HepG2 (cell line): ENCODE measurements around the gene LRRC3C. TPM values are rescaled to one million over a fixed set of nuclear protein-coding genes. Genes with fewer than 3 reads are reported as not detected.
A peak's percentile ranks its signal among the peaks of the same experiment; 100 is the strongest.

Source experiments
- AHR ChIP-seq: IDR thresholded peaks from 2 replicates; pipeline ENCODE4 v1.6.1; 2018; ENCODE audit warnings: missing genetic modification reagents, missing compliant biosample characterization
- FOXM1 ChIP-seq: sonication (generic); formaldehyde crosslinking; IDR thresholded peaks from 2 replicates; pipeline ENCODE4 v1.5.0; 2020; ENCODE audit warnings: missing genetic modification reagents
- GLI4 ChIP-seq: sonication (generic); formaldehyde crosslinking; IDR thresholded peaks from 2 replicates; pipeline ENCODE4 v1.5.1; 2020; ENCODE audit warnings: missing genetic modification reagents, mild to moderate bottlenecking, moderate library complexity, borderline replicate concordance
- HNF4G ChIP-seq, 2 experiments: sonication (generic) in 1 of 2; formaldehyde crosslinking in 1 of 2; IDR thresholded peaks; 2 replicates each; pipeline versions ENCODE4 v1.4.0 to v1.6.1; 2011 to 2020; ENCODE audit warnings: borderline replicate concordance in 2 of 2, low read depth in 2 of 2, mild to moderate bottlenecking in 2 of 2, low read length in 1 of 2, missing genetic modification reagents in 1 of 2, moderate library complexity in 1 of 2
- KDM5B ChIP-seq: sonication (generic); formaldehyde crosslinking; IDR thresholded peaks from 2 replicates; pipeline ENCODE4 v1.4.0; 2020; ENCODE audit warnings: missing genetic modification reagents, mild to moderate bottlenecking, borderline replicate concordance
- MXI1 ChIP-seq: IDR thresholded peaks from 3 replicates; pipeline ENCODE4 v1.6.1; 2012; ENCODE audit warnings: low read depth, low read length, inconsistent platforms, borderline replicate concordance
- NCOA5 ChIP-seq: sonication (generic); formaldehyde crosslinking; IDR thresholded peaks from 2 replicates; pipeline ENCODE4 v1.4.0; 2020; ENCODE audit warnings: missing genetic modification reagents
- NFE2 ChIP-seq: sonication (generic); formaldehyde crosslinking; IDR thresholded peaks from 2 replicates; pipeline ENCODE4 v1.4.0; 2020; ENCODE audit warnings: missing genetic modification reagents
- PCBP1 ChIP-seq: fragments of 200-400 bp; formaldehyde crosslinking; IDR thresholded peaks from 2 replicates; pipeline ENCODE4 v1.6.1; 2017; ENCODE audit warnings: mild to moderate bottlenecking, low read depth, low read length, borderline replicate concordance
- PHF8 ChIP-seq: sonication (generic); formaldehyde crosslinking; IDR thresholded peaks from 2 replicates; pipeline ENCODE4 v1.5.0; 2020; ENCODE audit warnings: missing genetic modification reagents
- RXRB ChIP-seq: IDR thresholded peaks from 2 replicates; pipeline ENCODE4 v1.6.1; 2016; ENCODE audit warnings: borderline replicate concordance, missing genetic modification reagents, missing compliant biosample characterization
- SNRNP70 ChIP-seq: fragments of 200-400 bp; formaldehyde crosslinking; IDR thresholded peaks from 2 replicates; pipeline ENCODE4 v1.6.1; 2017; ENCODE audit warnings: mild to moderate bottlenecking, low read depth, low read length, moderate library complexity
- TCF7L2 ChIP-seq: IDR thresholded peaks from 2 replicates; pipeline ENCODE4 v1.6.1; 2011; ENCODE audit warnings: mild to moderate bottlenecking, low read depth, low read length, moderate library complexity
- TEAD3 ChIP-seq: optimal IDR thresholded peaks from 2 replicates; pipeline ENCODE3; 2016; ENCODE audit warnings: borderline replicate concordance
- TIGD3 ChIP-seq: sonication (generic); formaldehyde crosslinking; IDR thresholded peaks from 2 replicates; pipeline ENCODE4 v1.5.1; 2020; ENCODE audit warnings: mild to moderate bottlenecking, missing genetic modification reagents, borderline replicate concordance
- ZNF253 ChIP-seq: sonication (generic); formaldehyde crosslinking; IDR thresholded peaks from 2 replicates; pipeline ENCODE4 v1.8.0; 2022; ENCODE audit warnings: mild to moderate bottlenecking, missing genetic modification reagents, borderline replicate concordance
- ZNF841 ChIP-seq: sonication (generic); formaldehyde crosslinking; IDR thresholded peaks from 2 replicates; pipeline ENCODE4 v1.8.1; 2023; ENCODE audit warnings: missing genetic modification reagents, borderline replicate concordance
- polyA plus RNA-seq, 8 experiments: library from polyadenylated mRNA; depleted of rRNA in 3 of 8; stranded (reverse) in 7 of 8; unstranded in 1 of 8; fragments of >200 nt; fragmentation: Illumina TruSeq in 4 of 8; extraction: Trizol in 4 of 8; gene quantifications; 2 replicates each; pipeline versions ENCODE4 v1.2.1 to v1.2.3, GENCODE V29; 2011 to 2016; ENCODE audit warnings: low read depth in 4 of 8, missing spikeins in 1 of 8, mixed read lengths in 1 of 8; ENCODE audit not compliant: insufficient read depth in 1 of 8
- total RNA-seq, 5 experiments: library from RNA; depleted of rRNA; stranded (reverse); fragments of >200 nt; fragmentation: Illumina TruSeq; extraction: Trizol; gene quantifications; 2 replicates each; pipeline ENCODE4 v1.2.3, GENCODE V29; 2016; ENCODE audit warnings: low read depth in 1 of 5
- TF ChIP-seq, protein P1 (sequence below): sonication (generic); formaldehyde crosslinking; conservative IDR thresholded peaks from 2 replicates; pipeline ENCODE4 v1.8.0; 2022; ENCODE audit warnings: mild to moderate bottlenecking, moderate library complexity, missing genetic modification reagents
- TF ChIP-seq, protein P2 (sequence below): sonication (generic); formaldehyde crosslinking; IDR thresholded peaks from 2 replicates; pipeline ENCODE4 v1.9.0; 2021; ENCODE audit warnings: mild to moderate bottlenecking, missing genetic modification reagents

The LRRC3C gene
- total and polyA plus RNA-seq, 2 of the 13 experiments (the other 11 are each of a cell fraction or from before 2014, with no cell fraction given), result 0.17 TPM; not detected in 1

DNA sequence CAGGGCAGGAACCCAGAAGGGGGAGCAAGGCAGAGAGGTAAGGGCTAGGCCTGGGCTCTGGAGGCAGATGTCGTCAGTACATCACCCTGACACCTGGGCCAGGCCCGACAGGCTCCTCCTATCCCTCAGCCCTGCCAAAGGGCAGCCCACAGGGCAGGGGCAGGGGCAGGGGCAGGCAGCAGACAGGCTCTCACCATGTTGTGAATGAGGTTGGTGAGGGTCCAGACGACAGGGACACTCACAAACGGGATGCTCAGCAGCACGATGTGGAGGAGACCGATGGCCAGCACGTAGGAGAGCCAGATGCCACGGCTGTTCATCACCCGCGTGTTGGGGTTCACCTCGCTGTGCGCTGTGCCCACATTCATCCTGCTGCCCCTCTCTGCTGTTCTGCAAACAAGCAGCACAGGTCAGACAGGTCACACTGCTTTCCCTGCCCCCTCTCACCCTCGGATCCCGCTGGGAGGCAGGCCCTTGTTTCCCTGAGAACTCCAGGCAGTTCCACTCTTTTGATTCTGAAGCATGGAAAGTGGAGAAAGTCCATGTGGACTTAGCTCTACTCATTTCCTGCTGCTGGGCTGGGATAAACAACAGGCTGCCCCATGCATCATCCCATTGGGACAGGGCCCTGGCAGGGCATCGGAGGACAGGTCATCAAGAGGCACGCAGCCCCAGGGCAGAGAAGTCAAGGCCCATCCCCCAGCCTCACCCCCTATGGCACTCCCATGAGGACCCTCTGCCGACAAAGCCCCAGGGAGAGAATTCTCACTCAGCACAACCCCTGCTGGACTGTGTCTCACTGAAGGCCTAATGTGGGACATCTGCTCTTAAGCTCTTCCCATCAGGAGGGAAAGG lies 3.5 kb upstream of the LRRC3C start (continued):
- TF ChIP-seq, protein P1, sequence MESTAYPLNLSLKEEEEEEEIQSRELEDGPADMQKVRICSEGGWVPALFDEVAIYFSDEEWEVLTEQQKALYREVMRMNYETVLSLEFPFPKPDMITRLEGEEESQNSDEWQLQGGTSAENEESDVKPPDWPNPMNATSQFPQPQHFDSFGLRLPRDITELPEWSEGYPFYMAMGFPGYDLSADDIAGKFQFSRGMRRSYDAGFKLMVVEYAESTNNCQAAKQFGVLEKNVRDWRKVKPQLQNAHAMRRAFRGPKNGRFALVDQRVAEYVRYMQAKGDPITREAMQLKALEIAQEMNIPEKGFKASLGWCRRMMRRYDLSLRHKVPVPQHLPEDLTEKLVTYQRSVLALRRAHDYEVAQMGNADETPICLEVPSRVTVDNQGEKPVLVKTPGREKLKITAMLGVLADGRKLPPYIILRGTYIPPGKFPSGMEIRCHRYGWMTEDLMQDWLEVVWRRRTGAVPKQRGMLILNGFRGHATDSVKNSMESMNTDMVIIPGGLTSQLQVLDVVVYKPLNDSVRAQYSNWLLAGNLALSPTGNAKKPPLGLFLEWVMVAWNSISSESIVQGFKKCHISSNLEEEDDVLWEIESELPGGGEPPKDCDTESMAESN (CRISPR knock-in tag), result peak; percentile 94
- no peak; the same call in 1 of the 2 replicates for TF ChIP-seq PCBP1
- no peak for TF ChIP-seq FOXM1 (CRISPR knock-in tag)
- no peak for TF ChIP-seq NFE2 (CRISPR knock-in tag)
- TF ChIP-seq KDM5B, result peak; percentile 94
- TF ChIP-seq ZNF253 (CRISPR knock-in tag), result no peak
- no peak; the same call in 1 of the 2 replicates for TF ChIP-seq ZNF841 (CRISPR knock-in tag)
- peak; percentile 90 for TF ChIP-seq TEAD3 (CRISPR knock-in tag)
- peak; percentile 99 for TF ChIP-seq RXRB (CRISPR knock-in tag)
- no peak for TF ChIP-seq SNRNP70
- peak; percentile 97 for TF ChIP-seq AHR
- TF ChIP-seq TCF7L2, result no peak
- peak; percentile 86; the same call in 1 of the 2 replicates for TF ChIP-seq GLI4 (CRISPR knock-in tag)
- peak; percentile 98 for TF ChIP-seq MXI1
- peak; percentile 92; the same call in 1 of the 2 replicates for TF ChIP-seq NCOA5 (CRISPR knock-in tag)
- TF ChIP-seq, protein P2, sequence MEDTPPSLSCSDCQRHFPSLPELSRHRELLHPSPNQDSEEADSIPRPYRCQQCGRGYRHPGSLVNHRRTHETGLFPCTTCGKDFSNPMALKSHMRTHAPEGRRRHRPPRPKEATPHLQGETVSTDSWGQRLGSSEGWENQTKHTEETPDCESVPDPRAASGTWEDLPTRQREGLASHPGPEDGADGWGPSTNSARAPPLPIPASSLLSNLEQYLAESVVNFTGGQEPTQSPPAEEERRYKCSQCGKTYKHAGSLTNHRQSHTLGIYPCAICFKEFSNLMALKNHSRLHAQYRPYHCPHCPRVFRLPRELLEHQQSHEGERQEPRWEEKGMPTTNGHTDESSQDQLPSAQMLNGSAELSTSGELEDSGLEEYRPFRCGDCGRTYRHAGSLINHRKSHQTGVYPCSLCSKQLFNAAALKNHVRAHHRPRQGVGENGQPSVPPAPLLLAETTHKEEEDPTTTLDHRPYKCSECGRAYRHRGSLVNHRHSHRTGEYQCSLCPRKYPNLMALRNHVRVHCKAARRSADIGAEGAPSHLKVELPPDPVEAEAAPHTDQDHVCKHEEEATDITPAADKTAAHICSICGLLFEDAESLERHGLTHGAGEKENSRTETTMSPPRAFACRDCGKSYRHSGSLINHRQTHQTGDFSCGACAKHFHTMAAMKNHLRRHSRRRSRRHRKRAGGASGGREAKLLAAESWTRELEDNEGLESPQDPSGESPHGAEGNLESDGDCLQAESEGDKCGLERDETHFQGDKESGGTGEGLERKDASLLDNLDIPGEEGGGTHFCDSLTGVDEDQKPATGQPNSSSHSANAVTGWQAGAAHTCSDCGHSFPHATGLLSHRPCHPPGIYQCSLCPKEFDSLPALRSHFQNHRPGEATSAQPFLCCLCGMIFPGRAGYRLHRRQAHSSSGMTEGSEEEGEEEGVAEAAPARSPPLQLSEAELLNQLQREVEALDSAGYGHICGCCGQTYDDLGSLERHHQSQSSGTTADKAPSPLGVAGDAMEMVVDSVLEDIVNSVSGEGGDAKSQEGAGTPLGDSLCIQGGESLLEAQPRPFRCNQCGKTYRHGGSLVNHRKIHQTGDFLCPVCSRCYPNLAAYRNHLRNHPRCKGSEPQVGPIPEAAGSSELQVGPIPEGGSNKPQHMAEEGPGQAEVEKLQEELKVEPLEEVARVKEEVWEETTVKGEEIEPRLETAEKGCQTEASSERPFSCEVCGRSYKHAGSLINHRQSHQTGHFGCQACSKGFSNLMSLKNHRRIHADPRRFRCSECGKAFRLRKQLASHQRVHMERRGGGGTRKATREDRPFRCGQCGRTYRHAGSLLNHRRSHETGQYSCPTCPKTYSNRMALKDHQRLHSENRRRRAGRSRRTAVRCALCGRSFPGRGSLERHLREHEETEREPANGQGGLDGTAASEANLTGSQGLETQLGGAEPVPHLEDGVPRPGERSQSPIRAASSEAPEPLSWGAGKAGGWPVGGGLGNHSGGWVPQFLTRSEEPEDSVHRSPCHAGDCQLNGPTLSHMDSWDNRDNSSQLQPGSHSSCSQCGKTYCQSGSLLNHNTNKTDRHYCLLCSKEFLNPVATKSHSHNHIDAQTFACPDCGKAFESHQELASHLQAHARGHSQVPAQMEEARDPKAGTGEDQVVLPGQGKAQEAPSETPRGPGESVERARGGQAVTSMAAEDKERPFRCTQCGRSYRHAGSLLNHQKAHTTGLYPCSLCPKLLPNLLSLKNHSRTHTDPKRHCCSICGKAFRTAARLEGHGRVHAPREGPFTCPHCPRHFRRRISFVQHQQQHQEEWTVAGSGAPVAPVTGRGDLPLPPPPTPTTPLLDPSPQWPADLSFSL (CRISPR knock-in tag), result no peak; the same call in 1 of the 2 replicates
- TF ChIP-seq PHF8 (CRISPR knock-in tag), result peak; percentile 63
- TF ChIP-seq TIGD3 (CRISPR knock-in tag), result no peak
- TF ChIP-seq HNF4G (IDR thresholded peaks at IDR 0.05; ENCODE audit: borderline replicate concordance, low read depth, low read length), result peak; percentile 73; the same call in 1 of the 2 replicates
- TF ChIP-seq HNF4G (CRISPR knock-in tag; IDR thresholded peaks at IDR 0.05; ENCODE audit: borderline replicate concordance, low read depth), result peak; percentile 90; the same call in 1 of the 2 replicates
